ENCODE data around the gene KDM4B.

Gene KDM4B

DNA sequence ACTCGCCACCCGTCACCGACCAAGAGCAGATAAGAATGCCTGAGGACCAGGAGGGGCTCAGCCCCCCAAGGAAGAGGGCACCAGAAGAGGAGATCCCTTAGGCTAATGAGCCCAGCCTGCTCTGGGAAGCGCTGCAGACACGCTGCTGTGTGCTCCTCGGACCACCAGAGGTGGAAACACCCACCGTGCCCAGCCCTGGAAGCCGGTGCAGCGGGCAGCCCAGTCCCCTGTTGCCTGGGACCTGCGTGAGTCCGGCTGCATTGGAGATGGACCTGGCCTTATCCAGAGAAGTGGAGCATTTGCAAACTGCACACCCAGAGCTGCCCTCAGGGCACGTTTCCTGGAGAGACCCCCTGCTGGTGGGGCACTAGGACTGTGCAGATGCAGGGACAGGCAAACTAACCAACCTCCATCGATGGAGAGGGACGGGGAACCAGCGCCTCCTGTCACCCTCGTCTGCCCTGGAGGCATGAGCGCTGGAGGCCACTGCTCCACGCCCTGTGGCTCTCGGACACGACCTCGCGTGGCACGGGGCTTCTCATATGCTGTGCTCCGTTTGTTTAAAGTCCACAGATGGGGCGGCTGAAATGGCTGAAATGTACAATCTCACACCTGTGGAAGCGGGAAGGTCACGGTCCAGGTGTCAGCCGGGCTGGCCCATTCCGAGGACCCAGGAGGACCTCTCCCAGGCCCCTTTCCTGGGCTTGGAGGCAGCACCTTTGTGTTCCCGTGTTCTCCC, 153.9 kb downstream of the KDM4B start:
- no peak for DNase-seq (ENCODE audit: low read depth)

DNA sequence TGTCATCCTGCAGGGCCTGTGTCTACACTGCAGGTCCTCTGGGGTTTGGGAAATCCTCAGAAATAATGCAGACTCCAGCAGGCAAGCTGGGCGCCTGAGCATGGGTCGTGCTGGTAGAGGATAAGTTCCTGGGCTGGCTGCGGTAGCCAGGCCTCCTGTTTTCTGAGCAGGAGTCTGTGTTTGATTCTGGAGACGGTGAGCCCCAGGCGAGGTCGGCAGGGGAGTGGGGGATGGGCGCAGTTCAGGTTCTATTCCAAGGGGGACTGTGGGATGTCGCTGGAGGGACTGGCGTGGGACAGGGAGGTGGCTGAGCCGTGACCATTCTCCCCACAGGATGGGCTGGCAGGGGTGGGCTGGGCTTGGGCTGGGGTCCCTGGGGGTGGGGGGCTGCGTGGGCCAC, 154.7 kb downstream of the KDM4B start:
- no peak for DNase-seq (ENCODE audit: low read depth)

DNA sequence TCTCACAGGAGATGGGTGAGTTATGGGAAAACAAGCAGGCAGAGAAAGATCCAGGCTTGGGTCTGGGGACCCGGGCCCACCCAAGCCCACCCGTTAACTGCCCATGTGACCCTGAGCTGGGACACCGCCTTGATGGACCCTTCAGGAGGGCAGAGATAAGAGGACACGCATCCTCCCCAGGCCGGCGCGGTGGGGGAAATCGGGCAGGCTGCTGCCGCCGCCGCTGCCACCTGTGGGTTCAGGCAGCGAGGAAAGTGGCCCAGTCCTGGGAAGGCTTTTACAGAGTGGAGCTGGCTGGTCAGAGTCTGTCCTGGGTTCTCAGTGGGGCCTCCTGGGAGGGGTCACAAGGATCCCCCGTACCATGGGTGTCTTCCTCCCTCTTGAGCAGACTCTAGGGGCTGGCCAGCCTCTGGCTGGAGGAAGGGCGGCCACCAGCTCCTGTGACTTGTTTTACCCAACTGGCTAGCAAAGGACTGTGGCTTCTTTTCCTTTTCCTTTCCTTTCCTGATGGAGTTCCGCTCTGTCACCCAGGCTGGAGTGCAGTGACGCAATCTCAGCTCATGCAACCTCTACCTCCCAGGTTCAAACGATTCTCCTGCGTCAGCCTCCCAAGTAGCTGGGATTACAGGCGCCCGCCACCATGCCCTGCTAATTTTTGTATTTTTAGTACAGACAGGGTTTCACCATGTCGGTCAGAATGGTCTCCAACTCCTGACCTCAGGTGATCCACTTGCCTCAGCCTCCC, 155.4 kb downstream of the KDM4B start:
- no peak for DNase-seq (ENCODE audit: low read depth)

DNA sequence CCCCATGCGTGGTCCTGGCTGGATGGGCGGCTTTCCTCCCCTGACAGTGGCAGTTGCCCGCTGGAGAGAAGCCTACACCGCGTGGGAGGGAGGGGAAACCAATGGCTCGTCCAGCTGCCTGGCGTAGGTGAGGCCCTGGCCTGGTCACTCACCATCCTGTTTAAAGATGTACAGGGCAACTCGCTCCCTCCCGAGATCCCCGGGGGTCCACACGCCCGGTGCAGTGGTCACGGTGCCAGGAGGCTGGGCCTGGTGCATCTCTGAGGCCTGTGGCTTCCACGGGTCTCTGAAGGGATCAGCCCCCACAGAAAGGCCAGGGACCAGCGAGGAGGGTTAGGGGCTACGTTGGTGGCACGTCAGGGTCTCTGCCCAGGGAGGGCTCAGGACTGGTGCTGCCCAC, 156.5 kb downstream of the KDM4B start:
- DNase-seq (ENCODE audit: low read depth): no peak

DNA sequence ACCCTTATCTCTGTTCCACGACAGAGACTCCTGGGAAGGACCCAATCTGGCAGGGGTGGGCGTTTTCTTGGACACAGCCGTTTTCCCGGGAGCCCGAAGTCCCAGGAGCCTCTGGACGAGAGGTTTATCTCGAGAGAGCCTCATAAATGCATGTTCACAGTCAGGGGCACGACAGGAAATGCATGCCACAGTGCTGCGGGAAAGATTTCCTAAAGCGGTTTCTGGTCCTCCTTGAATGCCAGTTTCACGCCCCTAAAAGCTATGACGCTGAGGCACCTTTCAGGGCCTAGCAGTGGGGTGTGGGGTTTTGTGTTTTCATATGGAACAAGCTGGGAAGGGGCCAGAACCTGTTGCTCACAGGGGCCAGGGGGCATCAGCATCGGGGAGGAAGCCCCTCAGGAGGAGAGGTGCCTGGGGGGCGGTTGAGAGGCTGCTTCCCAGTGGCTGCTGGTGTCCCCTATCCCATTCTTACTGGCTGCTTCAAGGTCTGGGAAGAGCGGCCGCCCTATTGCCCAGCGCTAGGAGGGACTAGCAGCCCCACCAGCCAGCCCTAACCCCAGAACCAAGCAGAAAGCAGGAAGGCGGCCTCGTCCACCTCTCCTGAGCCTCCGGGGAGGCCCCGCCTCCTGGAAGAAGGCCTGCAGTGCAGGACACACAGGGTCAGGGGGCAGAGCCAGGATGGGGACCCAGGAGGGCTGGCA, 157.0 kb downstream of the KDM4B start:
- DNase-seq (ENCODE audit: low read depth): no peak

DNA sequence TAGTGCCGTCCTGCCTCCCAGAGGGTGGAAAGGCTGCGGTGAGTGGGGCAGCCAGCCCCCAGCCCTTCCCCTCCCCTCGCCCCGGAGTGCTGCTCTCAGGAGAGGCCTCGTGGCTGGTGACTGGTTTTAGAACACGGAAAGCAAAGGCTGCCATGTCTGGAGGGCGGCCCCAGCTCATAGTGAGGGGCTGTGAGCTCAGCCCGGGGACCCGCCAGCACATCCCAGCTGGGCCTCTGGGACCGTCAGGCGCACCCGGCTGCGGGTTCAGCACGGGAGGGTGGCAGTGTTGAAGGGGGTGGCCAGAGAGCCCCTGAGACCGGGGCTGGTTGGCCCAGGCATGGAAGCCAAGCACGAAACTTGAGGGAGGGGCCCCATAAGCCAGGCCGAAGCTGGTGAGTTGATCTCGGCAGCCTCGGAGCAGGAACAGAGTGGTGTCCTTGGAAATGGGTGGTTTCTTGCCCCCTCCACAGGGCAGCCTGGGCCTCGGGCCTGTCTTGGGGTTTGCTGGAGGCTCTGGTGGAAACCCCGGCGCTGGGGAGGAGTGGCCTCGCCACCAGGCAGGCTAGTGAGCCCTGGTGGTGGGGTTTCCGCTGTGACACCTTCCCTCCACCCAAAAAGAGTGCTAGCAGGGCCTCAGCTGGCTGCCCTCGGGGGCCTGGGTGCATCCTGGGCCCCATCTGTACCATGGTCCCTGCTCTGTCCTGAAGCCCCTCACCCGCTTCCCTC, 157.7 kb downstream of the KDM4B start:
- no peak for DNase-seq (ENCODE audit: low read depth)

DNA sequence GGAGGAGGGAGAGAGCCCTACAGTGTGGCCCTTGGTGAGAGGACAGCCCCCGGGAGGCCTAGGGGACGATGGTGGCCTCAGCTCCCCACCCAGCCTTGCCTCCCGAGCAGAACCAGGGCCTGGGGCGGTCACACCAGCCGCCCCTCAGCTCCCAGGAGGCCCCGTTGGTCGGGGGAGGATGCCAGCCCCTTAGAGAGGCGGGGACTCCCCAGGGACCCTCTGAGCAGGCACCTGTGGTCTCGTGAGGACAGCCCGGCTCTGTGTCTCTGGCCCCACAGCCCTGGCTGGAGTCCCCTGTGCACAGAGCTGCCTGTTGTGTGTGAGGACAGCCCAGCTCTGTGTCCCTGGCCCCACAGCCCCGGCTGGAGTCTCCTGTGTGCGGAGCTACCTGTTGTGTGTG, 158.8 kb downstream of the KDM4B start:
- no peak for DNase-seq (ENCODE audit: low read depth)

DNA sequence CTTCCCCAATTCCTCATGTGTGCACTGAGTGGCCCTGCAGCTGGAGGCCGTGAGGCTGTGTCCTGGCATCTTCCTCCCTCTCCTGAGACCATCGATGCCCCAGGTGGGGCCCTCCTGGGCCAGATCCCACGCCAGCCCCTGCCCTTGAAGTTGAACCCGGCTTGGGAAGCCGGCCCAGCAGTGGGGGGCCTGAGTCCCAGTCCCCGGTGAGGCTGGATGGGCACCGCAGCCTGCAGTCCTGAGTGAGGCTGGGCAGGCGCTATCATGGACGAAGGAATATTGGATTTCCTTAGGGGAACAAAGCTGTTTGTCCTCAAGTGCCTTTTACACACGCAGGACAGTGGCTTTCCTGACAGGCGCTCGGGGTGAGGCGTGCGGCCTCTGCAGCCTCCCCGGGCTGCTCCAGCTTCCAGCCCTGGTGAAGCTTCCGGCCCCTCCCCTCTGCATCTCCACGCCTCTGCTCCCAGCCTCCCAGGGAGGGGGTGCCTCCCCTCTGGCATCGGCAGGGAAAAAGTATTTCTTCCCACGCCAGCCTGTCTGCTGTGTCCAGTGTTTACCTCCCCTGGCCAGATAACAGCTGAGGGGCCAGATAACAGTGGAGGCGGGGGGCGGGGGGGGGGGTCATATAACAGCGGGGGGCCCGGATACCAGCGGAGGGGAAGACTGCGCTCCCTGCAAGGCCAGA, 159.5 kb downstream of the KDM4B start:
- peak; percentile 82 for DNase-seq (ENCODE audit: low read depth)

DNA sequence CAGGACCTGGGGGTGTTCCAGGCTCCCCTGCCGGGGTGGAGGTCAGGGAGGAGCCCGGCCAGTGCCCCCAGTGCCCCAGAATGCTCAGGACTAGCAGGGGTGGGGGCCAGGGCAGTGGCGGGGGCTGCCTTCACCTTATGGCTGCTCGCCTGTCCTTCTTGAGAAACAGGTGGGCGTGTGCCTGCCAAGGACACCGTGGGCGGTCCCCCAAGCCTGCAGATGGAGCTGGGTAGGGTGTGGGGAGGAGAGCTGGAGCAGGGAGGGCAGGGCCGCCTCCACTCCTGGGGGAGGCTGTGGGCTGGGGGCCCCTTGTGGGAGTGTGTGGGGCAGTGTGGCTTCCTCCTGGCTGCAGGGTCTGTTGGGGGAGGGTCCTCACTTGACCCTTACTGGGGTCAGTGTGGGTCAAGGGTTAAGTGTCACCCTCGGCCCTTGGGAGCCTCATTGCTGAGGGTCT, 160.1 kb downstream of the KDM4B start:
- peak; percentile 54 for DNase-seq (ENCODE audit: low read depth)

DNA sequence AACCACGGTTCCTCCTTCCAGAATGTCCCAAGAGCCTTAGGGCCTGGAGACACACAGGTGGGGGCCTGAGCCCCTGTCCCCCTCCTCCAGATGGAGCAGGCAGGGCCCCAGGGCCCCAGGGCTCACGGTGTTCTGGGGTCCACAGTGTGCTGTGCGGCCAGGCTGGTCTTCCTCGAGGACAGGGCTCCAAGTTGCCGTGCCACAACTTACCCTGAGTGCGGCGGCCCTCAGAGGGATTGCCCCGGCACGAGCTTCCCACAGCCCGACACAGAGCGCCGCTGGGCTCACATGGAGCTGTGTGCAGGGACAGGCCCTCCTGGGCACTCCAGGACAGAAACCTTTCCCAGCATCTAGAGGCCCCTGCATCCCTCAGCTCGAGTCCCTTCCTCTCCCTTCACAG, 160.8 kb downstream of the KDM4B start:
- DNase-seq (ENCODE audit: low read depth): no peak

DNA sequence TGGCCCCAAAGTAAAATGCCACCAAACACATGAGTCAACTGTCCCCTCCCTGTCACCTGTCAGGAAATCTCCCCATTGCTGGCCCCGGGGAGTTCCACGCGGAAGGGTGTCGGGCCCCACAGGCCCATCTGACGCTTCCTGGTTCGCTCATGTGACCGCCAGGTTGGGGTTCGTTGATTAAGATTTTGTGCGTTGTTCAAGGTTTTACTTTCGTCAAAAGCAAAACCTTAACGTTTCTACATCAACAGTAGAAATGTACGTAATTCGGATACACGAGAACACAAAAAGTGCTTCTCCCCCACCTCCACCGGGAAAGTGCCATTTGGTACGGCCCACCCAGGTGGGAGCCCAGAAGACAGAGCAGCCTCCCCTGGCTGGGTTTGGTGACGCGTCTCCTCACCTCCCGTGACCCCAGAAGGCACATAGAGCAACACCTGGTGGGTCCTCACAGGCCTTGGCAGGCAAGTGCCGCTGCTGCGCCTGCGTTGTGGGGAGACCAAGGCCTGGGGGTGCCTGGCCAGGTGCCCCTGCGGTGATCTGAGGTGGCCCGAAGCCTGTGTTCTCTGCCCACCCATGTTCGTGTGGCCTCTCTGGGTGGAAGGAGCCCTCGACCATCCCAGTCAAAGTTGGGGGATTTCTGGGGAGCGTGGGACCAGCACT, 161.6 kb downstream of the KDM4B start:
- DNase-seq (ENCODE audit: low read depth): no peak

DNA sequence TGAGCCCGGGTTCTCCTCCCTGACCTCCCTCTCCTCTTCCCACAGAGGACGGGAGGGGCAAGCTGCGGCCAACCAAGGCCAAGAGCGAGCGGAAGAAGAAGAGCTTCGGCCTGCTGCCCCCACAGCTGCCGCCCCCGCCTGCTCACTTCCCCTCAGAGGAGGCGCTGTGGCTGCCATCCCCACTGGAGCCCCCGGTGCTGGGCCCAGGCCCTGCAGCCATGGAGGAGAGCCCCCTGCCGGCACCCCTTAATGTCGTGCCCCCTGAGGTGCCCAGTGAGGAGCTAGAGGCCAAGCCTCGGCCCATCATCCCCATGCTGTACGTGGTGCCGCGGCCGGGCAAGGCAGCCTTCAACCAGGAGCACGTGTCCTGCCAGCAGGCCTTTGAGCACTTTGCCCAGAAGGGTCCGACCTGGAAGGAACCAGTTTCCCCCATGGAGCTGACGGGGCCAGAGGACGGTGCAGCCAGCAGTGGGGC, 162.2 kb downstream of the KDM4B start:
- no peak for DNase-seq (ENCODE audit: low read depth)

DNA sequence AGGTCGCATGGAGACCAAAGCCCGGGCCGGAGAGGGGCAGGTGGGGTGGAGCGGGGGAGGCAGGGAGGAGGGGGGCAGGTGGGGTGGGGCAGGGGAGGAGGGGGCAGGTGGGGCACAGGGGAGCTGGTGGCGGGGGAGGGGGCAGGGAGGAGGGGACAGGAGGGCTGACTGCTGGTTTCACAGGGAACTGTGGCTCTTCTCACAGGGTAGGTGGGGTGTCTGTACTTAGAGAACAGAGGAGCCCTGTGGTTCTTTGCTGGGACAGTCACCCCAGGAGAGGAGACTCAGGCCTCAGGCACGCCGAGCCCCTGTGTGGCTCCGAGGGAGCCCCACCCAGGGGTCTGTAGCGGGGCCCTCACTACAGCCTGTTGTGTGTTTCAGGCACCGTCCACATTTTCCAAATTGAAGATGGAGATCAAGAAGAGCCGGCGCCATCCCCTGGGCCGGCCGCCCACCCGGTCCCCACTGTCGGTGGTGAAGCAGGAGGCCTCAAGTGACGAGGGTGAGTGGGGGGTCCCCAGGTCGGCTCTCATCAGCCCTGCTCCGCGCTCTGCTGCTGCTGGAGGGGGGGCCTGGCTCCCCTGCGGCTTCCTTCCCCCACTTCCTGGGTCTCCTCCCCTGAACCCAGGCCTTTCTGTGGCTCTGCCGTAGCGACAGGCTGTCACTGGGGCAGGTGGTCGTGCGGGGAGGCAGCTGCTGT, 162.7 kb downstream of the KDM4B start:
- DNase-seq (ENCODE audit: low read depth): no peak

DNA sequence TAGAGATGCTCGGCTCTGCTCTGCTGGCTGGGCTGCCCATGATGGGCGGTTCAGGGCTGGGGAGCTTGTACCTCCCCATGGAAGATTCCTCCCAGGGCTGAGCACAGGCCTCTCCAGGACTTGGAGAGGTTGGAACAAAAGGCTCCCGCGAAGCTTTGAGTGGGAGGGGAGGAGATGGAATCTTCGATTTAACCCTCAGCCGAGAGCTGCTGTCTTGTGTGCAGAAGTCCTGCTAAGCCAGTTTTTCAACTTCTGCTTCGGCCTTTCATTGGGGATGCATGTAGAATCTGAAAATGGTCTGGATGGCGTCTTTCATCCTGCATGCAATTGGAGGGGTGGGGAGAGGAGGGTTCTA, 163.3 kb downstream of the KDM4B start:
- DNase-seq (ENCODE audit: low read depth): no peak

DNA sequence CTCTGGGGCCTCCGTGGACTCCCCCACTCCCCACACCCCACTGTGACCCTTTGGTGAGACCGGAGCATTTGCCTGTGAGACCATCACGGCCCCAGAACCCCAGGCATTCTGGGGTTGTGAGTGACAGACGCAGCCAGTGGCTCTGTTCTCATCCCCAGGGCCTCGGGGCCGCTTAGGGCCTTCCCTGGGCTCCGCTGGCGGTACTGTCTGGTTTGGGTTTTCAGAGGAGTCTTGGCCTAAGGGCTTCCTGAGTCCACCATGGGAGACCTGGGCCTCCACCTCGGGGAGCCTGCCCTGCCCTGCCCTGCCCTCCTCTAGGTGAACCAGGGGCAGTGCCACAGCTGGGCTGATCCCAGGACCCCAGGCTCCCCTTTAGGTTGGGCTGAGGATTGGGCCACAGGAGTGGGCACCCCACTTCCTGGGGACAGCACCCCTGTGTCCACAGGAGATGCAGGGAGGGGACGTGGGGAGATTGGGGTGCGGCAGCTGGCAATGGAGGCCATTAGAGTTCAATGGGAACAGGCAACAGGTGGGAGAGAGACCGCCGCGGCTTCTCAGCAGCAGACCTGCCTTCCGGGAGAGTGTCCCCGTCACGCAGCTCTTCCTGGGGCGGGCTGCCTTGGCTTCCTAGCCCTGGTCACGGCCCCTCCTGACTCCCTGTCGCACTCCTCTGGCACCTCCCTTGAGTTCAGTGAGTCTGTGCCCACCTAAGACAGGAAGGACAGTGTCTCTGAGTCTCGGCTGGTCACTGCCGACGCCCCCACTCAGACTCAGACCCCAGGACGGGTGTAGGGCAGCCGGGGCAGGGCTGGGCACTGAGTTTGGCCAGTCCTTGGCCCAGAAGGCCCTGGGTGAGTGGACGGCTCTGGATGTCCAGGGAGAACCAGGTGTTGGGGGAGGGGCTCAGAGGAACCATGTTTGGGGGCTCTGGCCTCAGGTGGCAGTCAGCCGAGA, 164.1 kb downstream of the KDM4B start:
- no peak for DNase-seq (ENCODE audit: low read depth)

DNA sequence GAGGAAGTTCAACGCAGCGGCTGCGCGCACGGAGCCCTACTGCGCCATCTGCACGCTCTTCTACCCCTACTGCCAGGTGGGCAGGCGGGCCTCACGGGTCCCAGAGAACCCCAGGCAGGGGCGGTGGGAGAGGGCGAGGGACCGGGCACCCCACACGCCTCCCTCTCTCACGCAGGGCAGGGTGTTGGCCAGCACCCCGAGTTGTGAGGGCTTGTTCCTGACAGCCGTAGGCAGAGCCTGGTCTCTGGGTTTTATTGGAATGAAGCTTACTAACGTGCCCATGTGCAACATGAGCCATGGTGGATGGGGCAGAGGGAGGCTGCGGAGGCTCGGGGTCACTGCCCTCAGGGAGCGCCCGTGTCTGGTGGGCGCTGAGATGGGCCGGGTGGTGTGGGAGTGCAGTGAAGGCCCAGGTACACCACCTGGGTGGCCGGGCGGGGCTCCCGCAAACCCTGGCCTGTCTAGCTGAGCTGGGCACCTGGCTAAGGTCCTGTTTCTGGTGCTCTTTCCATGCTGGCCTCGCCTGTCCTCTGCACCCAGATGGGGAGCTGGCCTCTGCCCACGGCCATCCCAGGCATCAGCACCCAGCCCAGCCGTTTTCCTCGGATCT, 165.2 kb downstream of the KDM4B start:
- DNase-seq (ENCODE audit: low read depth): no peak

DNA sequence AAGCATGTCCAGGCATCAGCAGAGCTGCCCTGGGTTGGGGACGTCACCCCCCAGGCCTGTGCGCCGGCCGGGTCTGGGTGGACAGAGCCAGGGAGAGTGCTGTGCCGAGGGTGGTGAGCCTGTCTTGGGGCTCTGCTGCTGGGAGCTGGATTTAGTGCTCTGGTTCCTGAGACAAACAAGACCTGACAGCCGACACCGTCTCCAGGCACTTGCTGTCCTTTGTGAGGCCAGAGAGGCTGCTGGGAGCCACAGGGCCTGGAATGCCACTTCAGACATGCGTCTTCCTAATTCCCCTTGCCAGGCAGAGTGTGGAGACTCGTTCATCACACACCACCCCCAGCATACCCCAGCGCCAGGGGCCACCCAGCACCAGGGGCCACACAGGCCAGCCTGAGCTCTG, 165.8 kb downstream of the KDM4B start:
- no peak for DNase-seq (ENCODE audit: low read depth)

DNA sequence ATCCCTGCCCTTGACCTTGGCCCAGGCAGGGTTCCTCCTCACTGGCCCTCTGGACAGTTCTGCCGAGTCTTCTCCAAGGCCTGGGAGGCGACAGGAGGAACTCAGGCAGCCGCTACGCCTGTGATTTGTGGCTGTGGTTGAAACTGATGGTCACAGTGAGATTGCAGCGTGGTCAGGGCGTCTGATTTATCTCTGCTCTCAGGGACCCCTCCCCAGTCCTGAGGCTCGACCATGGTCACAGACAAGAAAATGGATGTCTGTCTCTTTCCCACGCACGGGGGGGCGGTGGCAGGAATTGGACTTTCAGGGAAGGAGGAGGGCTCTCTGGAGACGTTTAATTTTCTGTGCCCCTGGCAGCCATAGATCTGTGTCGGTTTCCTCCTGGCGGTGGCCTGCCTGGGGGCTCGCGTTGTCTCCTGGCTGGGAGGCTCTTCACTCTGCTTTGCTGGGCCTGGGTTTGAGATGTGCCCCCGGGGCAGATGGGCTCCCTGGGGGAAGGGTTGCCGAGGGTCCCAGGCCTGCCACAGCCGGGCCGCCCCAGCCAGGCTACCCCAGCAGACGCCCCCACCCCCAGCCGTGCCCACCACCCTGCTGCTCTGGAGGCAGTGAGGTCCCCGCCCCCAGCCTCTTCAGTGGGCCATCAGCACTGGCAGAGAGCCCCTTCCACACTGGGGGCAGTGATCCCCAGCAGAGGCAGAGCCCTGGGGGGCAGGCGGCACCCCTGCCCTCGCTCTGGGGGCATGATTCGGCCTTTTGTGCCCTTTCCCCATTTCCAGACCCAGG, 167.4 kb downstream of the KDM4B start:
- no peak for DNase-seq (ENCODE audit: low read depth)

All from iris pigment epithelial cell (primary cell).